HG03196 (cell line): ENCODE results near the gene RASGRF2.
"Not testable (repeated sequence)": the region's sequence is repeated elsewhere in the genome, so short reads cannot be mapped to it uniquely, and the experiment has no call there.

Experiments
- ATAC-seq: cut with Tn5 transposase; IDR thresholded peaks from one replicate; pipeline ENCODE4 v1.9.1; 2021; ENCODE audit not compliant: unreplicated experiment

RASGRF2 gene

DNA sequence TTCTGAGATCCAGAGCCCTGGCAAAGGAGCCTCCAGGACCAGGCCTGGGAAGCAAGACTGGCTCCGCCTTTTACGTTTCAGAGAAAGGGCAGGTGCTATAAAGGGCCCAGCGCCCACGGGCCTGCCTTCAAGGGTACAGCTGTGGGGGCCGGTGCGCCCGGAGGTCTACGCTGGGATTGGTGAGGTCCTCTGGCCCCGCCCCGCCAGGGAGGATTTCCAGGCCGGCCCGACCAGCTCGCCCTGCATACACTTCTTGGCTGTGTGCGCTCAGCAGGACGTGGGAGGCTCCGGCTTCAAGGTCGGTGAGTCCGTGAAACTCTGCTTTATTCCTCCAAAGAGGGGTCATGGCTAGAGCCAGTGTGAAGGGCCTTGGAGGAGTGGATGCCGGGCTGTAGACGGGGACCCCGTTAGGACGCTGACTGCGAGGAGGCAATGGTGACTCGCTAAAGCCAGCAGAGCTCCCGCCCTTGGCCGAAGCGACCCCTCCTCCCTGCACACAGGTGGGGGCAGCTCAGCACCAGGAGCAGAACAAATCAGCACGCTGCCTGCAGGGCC is 273.0 kb downstream of the RASGRF2 start, which contains the start of gene CKMT2:
Gene CKMT2 (plus strand): TSS at position 243 of the 555 bp plus-strand sequence. CDS start 17,811 bp downstream, outside the sequence.
- ATAC-seq: no peak

- no peak for ATAC-seq
Measured at GRCh38 chr5:81234299-81234698, 274.1 kb downstream of the RASGRF2 start.

- ATAC-seq: no peak
Measured at GRCh38 chr5:81234801-81235200, 274.6 kb downstream of the RASGRF2 start.

DNA sequence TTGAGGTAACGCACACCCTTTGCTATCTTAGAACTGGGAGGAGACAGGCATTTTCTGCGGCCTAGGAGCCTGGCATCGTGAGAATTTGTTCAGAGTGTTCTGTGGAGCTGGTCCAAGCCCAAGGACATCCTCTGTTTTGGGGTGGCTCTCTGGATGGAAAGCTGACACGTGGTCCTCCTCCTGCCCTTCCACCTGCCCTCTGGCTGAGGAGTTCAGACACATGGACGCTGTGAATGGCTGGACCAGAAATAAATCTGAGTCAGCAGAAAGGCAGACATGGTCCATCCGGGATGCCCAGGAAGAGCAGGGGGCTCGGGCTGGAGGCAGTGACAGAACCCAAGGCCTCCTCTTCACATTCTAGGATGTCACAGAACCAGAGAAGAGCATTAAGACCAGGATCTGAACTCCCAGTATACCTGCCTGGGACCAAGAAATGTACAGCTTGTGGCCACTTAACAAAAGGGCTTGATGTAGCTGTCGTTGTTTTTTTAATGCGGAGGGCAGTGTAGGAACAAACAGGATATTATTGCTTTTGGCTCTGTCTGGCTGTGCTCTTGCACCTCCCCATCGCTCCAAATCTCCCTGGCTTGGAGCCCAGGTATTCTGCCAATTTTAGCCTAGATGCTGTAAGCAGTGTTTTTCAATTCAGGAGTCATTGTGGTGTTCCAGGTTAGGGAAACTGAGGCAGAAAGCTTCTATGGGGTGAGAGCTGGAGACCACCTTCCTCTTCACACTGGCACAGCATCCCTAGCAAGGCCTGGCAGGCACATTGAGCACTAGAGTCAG is 275.3 kb downstream of the RASGRF2 start:
- no peak for ATAC-seq

DNA sequence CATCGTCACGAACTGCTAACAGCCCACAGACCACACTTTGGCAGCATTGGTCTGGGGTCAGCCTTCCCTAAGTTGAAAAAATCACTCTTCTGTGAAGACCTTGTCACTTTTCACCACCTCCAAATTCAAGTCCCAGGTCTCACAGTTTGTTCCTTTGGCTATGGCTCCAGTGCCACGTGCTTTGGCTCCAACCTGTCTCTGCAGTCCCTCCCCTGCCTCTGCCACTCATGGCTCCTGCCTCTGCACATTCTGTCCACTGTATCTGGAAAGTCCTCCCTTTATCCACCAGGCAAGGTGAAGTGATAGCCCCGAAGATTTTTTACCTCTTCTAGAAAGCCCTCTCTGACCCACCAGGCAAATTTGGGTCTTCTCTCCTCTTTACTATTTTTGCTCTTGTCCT is 278.3 kb downstream of the RASGRF2 start:
- ATAC-seq: no peak

DNA sequence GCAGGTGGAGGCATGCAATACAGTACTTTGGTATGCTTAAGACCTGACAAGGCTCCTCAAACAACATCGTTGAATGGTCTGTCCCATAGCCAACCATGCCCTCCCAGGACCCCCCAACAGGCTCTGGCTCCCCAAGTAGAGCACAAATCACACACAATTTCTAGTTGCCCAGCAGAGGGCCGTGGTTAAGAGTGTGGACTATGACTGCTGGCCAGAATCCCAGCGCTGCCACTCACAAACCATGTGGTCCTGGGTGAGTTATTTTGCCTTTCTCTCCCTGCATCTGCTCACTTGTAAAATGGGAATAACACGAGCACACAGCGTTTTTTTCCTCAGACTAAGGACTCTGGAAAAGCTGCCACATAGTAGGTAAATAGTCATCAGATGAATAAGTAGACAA is 279.4 kb downstream of the RASGRF2 start:
- no peak for ATAC-seq

- ATAC-seq: no peak
Measured at GRCh38 chr5:81241001-81241400, 280.8 kb downstream of the RASGRF2 start.

GRCh38 chr5:81241961-81242648 is 281.9 kb downstream of the RASGRF2 start:
- ATAC-seq: no peak

- no peak for ATAC-seq
Measured at GRCh38 chr5:81242906-81243436, 282.8 kb downstream of the RASGRF2 start.

- no peak for ATAC-seq
Measured at GRCh38 chr5:81244451-81244850, 284.3 kb downstream of the RASGRF2 start.

- ATAC-seq: no peak
Measured at GRCh38 chr5:81245871-81246235, 285.7 kb downstream of the RASGRF2 start.

DNA sequence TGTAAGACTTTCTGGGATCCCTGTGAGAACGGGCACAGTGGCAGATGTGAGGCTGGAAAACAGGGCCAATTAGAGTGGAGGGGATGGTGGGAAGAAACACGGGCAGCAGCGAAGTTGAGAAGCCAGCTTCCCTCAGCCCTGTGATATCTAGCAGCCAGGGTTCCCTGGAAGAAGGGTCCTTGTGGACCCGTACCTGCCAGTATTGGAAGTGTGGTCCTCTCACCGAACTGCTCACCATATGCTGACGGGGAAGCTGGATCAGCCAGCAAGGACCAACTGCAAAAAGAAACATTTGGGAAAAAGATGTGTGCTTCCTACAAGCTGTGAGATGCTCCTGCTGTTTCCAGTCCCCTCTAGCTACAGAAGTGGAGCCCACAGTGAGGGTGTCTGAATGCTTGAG is 286.5 kb downstream of the RASGRF2 start:
- ATAC-seq: no peak

- no peak for ATAC-seq
Measured at GRCh38 chr5:81247441-81247972, 287.3 kb downstream of the RASGRF2 start.

DNA sequence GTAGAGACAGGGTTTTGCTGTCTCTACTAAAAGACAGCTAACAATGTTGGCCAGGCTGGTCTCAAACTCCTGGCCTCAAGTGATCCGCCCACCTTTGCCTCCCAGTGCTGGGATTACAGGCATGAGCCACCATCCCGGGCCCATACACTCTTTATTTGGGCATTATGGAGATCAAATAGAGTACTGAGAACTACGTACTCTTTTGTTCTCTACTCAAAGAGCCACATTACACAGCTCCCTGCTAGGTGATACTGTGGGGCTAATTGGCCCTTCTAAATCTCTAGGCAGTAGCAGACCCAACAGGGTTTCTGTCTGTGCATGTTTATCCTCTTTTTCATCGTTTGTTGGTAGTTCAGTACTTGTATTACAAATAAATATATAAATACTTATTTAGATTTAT is 289.1 kb downstream of the RASGRF2 start:
- ATAC-seq: no peak

DNA sequence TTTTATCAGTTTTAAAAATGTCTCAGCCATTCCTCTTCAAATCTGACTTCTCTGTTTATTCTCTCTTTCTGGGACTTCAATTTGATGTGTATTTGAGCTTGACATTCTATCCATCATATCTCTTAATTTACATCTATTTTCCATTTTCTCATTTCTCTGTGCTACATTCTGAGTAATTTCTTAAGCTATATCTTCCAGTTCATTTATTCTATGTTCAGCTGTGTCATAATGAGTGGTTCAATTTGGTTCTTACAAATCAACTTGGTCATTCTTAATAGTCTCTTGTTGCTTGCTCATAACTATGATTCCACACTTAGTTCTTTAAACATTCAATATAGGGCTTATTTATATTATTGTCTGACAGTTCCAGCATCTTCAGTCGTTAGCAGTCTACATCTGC is 289.8 kb downstream of the RASGRF2 start:
- ATAC-seq: no peak

GRCh38 chr5:81251922-81252321 is 291.8 kb downstream of the RASGRF2 start:
- no peak for ATAC-seq

- ATAC-seq: no peak
Measured at GRCh38 chr5:81252904-81253303, 292.7 kb downstream of the RASGRF2 start.

GRCh38 chr5:81253875-81254274 is 293.7 kb downstream of the RASGRF2 start:
- no peak for ATAC-seq

- no peak for ATAC-seq
Measured at GRCh38 chr5:81254886-81255559, 294.9 kb downstream of the RASGRF2 start.

DNA sequence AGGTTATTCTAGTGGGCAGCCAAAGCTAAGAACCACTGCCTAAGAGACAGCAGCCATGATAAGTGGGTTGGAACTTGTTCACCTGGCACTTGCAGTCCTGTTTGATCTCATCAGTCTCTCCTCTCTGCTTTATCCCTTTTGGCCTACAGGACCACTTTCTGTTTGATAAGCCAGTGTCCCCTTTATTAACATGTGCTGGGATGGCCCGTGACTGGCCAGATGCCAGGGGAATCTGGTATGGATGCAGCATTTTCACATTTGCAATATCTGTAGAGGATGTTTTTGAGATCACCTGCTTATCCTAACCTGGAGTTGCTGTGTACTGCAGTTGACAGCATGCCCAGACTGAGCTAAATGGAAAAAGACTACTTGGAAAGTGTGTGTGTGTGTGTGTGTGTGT is 296.6 kb downstream of the RASGRF2 start:
- no peak for ATAC-seq

- not testable (repeated sequence) for ATAC-seq
Measured at GRCh38 chr5:81262796-81263195, 302.6 kb downstream of the RASGRF2 start.
